GM19328 (cell line): Measurements from ENCODE around the gene CTDSPL.

Experiments used
- ATAC-seq: cut with Tn5 transposase; IDR thresholded peaks from one replicate; pipeline ENCODE4 v1.9.1; 2021; ENCODE audit warnings: mild to moderate bottlenecking, moderate library complexity; ENCODE audit not compliant: unreplicated experiment

CTDSPL gene

GRCh38 chr3:38015485-38015884 is 153.8 kb downstream of the CTDSPL start:
- ATAC-seq, result no peak

GRCh38 chr3:38015984-38016383 is 154.3 kb downstream of the CTDSPL start:
- no peak for ATAC-seq

GRCh38 chr3:38016410-38016809 is 154.7 kb downstream of the CTDSPL start:
- no peak for ATAC-seq

GRCh38 chr3:38016847-38017444 is 155.3 kb downstream of the CTDSPL start:
- ATAC-seq, result no peak

- ATAC-seq, result no peak
Measured at GRCh38 chr3:38017445-38018295, 156.0 kb downstream of the CTDSPL start.

GRCh38 chr3:38018296-38019266 is 156.9 kb downstream of the CTDSPL start:
- ATAC-seq, result no peak

GRCh38 chr3:38019658-38020341 is 158.1 kb downstream of the CTDSPL start:
- no peak for ATAC-seq

- no peak for ATAC-seq
Measured at GRCh38 chr3:38020342-38020726, 158.7 kb downstream of the CTDSPL start.

- ATAC-seq, result no peak
Measured at GRCh38 chr3:38021196-38021595, 159.5 kb downstream of the CTDSPL start.

GRCh38 chr3:38022301-38022700 is 160.6 kb downstream of the CTDSPL start:
- ATAC-seq, result no peak

GRCh38 chr3:38022896-38023709 is 161.4 kb downstream of the CTDSPL start:
- no peak for ATAC-seq

- ATAC-seq, result no peak
Measured at GRCh38 chr3:38026856-38027255, 165.2 kb downstream of the CTDSPL start.

- no peak for ATAC-seq
Measured at GRCh38 chr3:38027466-38028465, 166.1 kb downstream of the CTDSPL start.

GRCh38 chr3:38028621-38029361 is 167.1 kb downstream of the CTDSPL start:
- ATAC-seq, result no peak

- ATAC-seq, result no peak
Measured at GRCh38 chr3:38029400-38030125, 167.9 kb downstream of the CTDSPL start, which contains the start of gene PLCD1. Gene PLCD1 (minus strand): TSS chr3:38029642. CDS start chr3:38029539, 103 bp downstream.

GRCh38 chr3:38030126-38031021 is 168.7 kb downstream of the CTDSPL start:
- no peak for ATAC-seq
